ENCODE results near the gene ZBTB17. TPM values are rescaled to one million over a fixed set of nuclear protein-coding genes. Genes with fewer than 3 reads are reported as not detected.

Gene ZBTB17
- total and polyA plus RNA-seq, 4 donors, result 28.0 to 47.1 (median 44.2) TPM

DNA sequence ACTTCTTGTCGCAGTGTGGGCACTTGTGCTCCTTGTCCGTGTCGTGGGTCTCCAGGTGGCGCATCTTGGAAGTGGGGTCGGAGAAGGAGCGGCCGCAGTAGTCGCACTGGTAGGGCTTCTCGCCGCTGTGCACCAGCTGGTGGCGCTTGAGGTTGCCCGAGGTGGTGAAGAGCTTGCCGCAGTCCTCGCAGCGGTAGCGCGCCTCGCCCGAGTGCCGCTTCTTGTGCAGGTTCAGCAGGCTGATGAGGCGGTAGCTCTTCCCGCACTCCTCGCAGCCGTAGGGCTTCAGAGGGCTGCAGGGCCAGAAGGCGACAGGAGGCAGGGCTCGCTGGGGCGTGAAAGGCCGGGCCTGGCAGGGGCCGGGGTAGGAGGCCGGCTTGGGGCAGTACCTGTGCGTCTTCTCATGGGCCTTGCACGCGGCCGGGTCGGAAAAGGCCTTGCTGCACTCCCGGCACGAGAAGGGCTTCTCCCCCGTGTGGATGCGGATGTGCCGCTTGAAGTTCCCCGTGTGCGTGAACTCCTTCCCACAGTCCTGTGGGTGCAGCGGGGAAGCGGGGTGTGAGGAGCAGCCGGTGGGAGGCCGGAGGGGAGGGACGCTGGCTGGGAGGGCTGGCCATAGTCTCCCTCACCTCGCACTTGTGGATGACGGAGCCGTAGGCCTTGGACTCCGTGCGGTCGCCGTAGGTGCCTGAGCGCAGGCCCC lies 31.4 kb downstream of the ZBTB17 start:
- peaks cover 0 to 8% (median 3%) of the 10 kb centered on the region in 5 donors for H3K4me1 ChIP-seq (ENCODE audit: control insufficient read depth in 5 of 5, insufficient read depth in 5 of 5, low read length in 5 of 5)
- ATAC-seq (ENCODE audit: insufficient read depth, low FRiP score), result no peak
- H3K27me3 ChIP-seq (ENCODE audit: control insufficient read depth in 3 of 3, insufficient read depth in 3 of 3, low read length in 2 of 3), result no peaks in the 10 kb centered on the region
- H3K9me3 ChIP-seq (ENCODE audit: control insufficient read depth in 4 of 4, insufficient read depth in 3 of 4, low read length in 3 of 4), result no peaks in the 10 kb centered on the region
- H3K9ac ChIP-seq (ENCODE audit: insufficient read depth in 1 of 2, low read length in 2 of 2), result no peak overlapping the region
- WGBS, 2 donors, result 96 to 98% methylated on average over 54 to 55 of the region's 55 CpGs
- no peak overlapping the region for H3K27ac ChIP-seq (ENCODE audit: low read depth in 1 of 2, low read length in 1 of 2)
- peaks cover 11 to 77% (median 35%) of the 10 kb centered on the region in 4 donors for H3K36me3 ChIP-seq (ENCODE audit: control insufficient read depth in 4 of 4, insufficient read depth in 4 of 4, low read length in 4 of 4)
- DNase-seq, result no peak
- H3K4me3 ChIP-seq, result no peak overlapping the region
- TF ChIP-seq, protein P1, sequence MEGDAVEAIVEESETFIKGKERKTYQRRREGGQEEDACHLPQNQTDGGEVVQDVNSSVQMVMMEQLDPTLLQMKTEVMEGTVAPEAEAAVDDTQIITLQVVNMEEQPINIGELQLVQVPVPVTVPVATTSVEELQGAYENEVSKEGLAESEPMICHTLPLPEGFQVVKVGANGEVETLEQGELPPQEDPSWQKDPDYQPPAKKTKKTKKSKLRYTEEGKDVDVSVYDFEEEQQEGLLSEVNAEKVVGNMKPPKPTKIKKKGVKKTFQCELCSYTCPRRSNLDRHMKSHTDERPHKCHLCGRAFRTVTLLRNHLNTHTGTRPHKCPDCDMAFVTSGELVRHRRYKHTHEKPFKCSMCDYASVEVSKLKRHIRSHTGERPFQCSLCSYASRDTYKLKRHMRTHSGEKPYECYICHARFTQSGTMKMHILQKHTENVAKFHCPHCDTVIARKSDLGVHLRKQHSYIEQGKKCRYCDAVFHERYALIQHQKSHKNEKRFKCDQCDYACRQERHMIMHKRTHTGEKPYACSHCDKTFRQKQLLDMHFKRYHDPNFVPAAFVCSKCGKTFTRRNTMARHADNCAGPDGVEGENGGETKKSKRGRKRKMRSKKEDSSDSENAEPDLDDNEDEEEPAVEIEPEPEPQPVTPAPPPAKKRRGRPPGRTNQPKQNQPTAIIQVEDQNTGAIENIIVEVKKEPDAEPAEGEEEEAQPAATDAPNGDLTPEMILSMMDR (IDR thresholded peaks at IDR 0.05; ENCODE audit: control extremely low read depth, extremely low read depth), result no peak

DNA sequence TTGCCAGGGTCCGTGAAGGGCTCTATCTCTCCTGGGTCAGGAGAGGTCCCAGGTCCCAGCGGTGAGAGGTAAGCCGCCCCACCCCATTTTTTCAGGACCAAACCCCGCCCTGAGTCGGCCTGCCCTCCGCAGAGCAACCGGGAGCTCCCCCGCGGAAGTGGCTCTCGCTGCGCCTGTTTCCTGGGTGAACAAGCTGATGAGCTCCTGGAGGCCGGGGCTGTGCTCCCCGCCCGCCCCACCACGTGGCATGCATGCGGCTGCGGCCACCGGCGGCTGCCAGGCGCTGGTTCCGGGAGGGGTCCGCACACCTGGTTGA lies 32.0 kb downstream of the ZBTB17 start:
- peaks cover 11 to 81% (median 39%) of the 10 kb centered on the region in 4 donors for H3K36me3 ChIP-seq (ENCODE audit: control insufficient read depth in 4 of 4, insufficient read depth in 4 of 4, low read length in 4 of 4)
- peaks cover 0 to 8% (median 0%) of the 10 kb centered on the region in 5 donors for H3K4me1 ChIP-seq (ENCODE audit: control insufficient read depth in 5 of 5, insufficient read depth in 5 of 5, low read length in 5 of 5)
- no peak overlapping the region for H3K4me3 ChIP-seq
- H3K27ac ChIP-seq (ENCODE audit: low read depth in 1 of 2, low read length in 1 of 2), result no peak overlapping the region
- H3K9ac ChIP-seq (ENCODE audit: insufficient read depth in 1 of 2, low read length in 2 of 2), result no peak overlapping the region
- H3K27me3 ChIP-seq (ENCODE audit: control insufficient read depth in 3 of 3, insufficient read depth in 3 of 3, low read length in 2 of 3), result no peaks in the 10 kb centered on the region
- 95% methylated on average over 22 of the region's 22 CpGs for WGBS, 2 donors
- TF ChIP-seq, protein P1 (IDR thresholded peaks at IDR 0.05; ENCODE audit: control extremely low read depth, extremely low read depth), result no peak
- ATAC-seq (ENCODE audit: insufficient read depth, low FRiP score) (no peak), DNase-seq (no peak)
- H3K9me3 ChIP-seq (ENCODE audit: control insufficient read depth in 4 of 4, insufficient read depth in 3 of 4, low read length in 3 of 4), result no peaks in the 10 kb centered on the region

DNA sequence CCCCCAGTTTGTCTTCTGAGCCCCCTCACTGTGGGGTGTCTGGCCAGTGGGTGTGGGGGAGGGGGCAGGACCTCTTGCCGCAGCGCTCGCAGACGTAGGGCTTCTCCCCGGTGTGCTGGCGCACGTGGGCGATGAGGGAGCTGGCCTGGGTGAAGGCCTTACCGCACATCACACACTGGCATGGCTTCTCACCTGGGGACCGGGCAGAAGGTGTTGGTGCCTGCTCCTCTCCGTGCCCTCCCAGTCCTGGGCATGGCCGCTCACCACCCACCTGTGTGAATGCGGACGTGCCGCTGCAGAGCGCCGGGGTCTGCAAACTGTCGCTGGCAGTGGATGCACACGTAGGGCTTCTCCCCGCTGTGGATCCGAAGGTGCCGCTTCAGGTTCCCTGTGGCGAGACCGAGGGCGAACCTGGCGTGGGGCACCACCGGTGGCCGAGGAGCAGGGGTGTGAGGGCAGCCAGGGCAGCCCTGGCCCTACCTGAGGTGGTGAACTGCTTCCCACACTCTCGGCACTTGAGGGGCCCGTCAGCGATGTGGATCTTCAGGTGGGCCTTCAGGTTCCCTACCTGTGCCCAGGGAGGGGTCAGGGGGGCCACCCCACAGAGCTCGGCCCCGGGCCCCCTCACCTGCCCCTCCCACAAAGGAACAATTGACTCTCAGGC lies 32.4 kb downstream of the ZBTB17 start:
- H3K27me3 ChIP-seq (ENCODE audit: control insufficient read depth in 3 of 3, insufficient read depth in 3 of 3, low read length in 2 of 3), result no peaks in the 10 kb centered on the region
- ATAC-seq (ENCODE audit: insufficient read depth, low FRiP score) (no peak), DNase-seq (no peak)
- no peak overlapping the region for H3K9ac ChIP-seq (ENCODE audit: insufficient read depth in 1 of 2, low read length in 2 of 2)
- no peak overlapping the region for H3K4me3 ChIP-seq
- H3K9me3 ChIP-seq (ENCODE audit: control insufficient read depth in 4 of 4, insufficient read depth in 3 of 4, low read length in 3 of 4), result no peaks in the 10 kb centered on the region
- H3K4me1 ChIP-seq (ENCODE audit: control insufficient read depth in 5 of 5, insufficient read depth in 5 of 5, low read length in 5 of 5), result peaks cover 0 to 12% (median 4%) of the 10 kb centered on the region in 5 donors
- WGBS, 2 donors, result 96% methylated on average over 33 of the region's 33 CpGs
- no peak overlapping the region for H3K27ac ChIP-seq (ENCODE audit: low read depth in 1 of 2, low read length in 1 of 2)
- peaks cover 11 to 86% (median 41%) of the 10 kb centered on the region in 4 donors for H3K36me3 ChIP-seq (ENCODE audit: control insufficient read depth in 4 of 4, insufficient read depth in 4 of 4, low read length in 4 of 4)
- TF ChIP-seq, protein P1 (IDR thresholded peaks at IDR 0.05; ENCODE audit: control extremely low read depth, extremely low read depth), result no peak

All from lung (tissue), 12 donors.